GM21825 (cell line): ENCODE data around the gene DNAJC15.
A peak's percentile ranks its signal among the peaks of the same experiment; 100 is the strongest.
"Not testable (repeated sequence)": the region's sequence is repeated elsewhere in the genome, so short reads cannot be mapped to it uniquely, and the experiment has no call there.

Experiments used
- ATAC-seq: cut with Tn5 transposase; IDR thresholded peaks from one replicate; pipeline ENCODE4 v1.9.1; 2021; ENCODE audit warnings: mild to moderate bottlenecking, moderate library complexity; ENCODE audit not compliant: unreplicated experiment

Gene DNAJC15

DNA sequence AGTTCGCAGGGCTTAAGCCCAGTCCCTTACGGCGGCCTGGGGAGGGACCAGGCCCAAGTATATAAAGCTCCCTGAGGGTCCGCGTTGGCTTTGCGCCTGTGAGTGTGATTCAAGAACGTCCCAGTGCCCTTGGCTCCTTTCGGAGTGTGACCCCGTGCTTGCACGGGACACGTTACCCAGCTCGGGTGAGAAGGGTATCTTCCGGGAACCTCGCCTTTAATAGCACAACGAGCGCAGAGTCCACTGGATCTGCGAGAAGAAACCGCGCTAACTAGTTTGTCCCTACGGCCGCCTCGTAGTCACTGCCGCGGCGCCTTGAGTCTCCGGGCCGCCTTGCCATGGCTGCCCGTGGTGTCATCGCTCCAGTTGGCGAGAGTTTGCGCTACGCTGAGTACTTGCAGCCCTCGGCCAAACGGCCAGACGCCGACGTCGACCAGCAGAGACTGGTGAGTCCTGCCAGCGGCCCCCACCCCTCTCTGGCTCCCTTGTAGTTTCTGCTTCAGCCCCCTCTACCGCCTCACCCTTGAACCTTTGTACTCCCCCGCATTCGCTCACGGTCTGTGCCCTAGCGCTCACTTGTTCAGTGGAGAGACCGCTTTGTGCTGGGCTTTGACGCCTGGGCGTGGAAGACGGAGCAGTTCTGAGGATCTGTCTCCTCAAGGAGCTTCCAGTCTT lies at the start of gene DNAJC15:
Gene DNAJC15 (plus strand): TSS at position 298 of the 675 bp plus-strand sequence. CDS start 41 bp downstream, at position 339.
- ATAC-seq: peak; percentile 85

DNA sequence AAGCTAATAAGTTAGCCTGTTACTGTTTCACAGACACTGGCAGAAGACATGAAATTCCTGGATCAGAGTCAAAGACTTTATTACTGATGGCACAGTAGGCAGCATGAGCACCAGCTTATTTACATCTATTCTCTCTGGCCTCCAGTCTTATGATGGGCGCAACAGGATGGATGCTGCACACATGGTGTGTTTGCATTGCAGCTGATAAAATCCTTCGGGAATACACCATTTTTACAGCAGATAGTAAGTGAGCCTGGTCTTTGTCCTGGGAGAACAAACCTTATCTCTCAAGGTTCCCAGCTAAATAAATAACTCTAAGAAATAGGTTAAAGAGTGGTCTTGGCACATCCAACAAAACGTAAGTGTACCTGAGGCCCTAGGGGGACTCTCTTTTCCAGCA lies 47.3 kb upstream of the DNAJC15 start:
- ATAC-seq: no peak

DNA sequence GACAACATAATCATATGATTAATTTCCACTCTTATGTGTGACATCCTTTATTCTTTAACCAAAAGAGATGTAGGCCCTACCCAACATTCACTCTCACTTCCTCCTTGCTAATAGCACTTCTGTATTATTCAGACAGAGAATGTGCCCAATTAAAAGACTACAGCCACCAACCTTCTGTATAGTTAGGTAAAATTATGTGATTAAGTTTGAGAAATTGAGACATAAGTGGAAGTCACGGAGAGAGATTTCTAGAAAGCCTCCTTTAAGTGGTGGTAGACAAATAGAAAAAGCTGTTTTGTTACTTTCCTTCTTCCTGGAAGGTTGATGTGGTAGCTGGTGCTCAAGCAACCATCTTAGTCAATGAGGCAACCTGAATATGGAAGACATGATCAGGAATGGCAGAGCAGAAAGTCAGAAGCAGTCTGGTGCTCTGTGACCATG lies 46.1 kb upstream of the DNAJC15 start:
- ATAC-seq: no peak

DNA sequence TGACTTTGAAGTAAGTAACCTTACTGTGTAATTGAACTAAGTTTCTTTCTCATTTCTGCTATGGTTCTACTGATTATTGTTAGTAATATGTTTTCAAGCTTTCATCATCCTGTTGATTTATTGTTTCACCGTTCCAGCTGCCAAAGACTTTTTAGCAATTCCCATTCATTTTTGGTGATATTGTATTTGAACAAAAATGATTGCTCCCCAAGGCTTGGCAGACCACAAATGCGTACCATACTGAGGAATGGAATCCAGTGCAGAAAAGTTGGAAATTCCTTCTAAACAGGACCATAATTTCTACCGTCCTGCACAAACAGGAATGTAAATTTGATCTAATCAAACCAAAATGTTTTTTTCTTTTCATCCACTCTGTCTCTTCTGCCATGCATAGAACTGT lies 42.1 kb upstream of the DNAJC15 start:
- ATAC-seq: no peak

DNA sequence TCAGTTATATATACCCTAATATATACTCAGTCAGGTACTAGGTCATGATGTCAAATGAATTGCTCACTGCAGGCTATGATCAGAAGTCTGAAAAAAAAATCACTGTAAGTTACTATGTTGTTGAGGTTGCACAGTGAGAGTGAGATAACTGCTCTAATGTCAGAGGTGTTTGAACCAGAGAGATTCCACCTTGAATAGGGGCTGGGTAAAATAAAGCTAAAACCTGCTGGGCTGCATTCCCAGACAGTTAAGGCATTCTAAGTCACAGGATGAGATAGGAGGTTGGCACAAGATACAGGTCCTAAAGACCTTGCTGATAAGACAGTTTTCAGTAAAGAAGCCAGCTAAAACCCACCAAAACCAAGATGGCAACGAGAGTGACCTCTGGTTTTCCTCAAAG lies 41.5 kb upstream of the DNAJC15 start:
- no peak for ATAC-seq

DNA sequence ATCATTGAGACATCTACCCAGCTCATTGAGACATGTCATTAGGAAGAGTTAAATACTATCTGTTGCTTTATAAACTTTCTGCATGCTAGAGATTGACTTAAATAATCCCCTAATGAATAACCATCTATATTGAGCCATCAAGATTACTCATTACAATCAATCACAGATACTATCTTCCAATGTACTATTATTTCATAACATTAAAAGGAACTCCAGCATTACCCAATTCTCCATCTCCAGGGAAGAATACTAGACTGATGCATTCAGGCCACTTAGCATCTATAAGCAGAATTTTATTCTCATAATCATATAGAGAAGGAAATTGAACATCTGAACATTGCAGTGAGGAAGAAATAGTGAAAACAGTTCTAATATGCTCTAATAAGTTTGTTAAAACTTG lies 39.4 kb upstream of the DNAJC15 start:
- ATAC-seq: no peak

DNA sequence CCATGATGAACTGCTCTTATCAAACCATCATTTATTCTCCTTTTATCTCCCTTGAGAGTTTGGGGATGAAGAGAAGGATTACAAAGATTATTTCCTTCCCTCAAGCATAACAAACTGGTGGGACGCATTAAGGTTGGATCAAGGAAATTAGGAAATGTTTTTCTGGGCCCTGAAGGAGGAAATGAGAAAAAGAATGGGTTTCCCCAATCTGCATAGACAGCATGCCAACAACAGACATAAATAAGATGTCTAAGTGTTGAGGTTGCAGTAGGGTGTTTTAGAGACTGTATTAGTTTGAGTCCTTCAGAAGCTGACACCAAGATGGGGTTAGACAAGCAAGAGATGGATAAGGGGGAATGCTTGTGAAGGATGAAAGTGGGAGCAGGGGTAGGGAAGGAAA lies 38.7 kb upstream of the DNAJC15 start:
- ATAC-seq: no peak

DNA sequence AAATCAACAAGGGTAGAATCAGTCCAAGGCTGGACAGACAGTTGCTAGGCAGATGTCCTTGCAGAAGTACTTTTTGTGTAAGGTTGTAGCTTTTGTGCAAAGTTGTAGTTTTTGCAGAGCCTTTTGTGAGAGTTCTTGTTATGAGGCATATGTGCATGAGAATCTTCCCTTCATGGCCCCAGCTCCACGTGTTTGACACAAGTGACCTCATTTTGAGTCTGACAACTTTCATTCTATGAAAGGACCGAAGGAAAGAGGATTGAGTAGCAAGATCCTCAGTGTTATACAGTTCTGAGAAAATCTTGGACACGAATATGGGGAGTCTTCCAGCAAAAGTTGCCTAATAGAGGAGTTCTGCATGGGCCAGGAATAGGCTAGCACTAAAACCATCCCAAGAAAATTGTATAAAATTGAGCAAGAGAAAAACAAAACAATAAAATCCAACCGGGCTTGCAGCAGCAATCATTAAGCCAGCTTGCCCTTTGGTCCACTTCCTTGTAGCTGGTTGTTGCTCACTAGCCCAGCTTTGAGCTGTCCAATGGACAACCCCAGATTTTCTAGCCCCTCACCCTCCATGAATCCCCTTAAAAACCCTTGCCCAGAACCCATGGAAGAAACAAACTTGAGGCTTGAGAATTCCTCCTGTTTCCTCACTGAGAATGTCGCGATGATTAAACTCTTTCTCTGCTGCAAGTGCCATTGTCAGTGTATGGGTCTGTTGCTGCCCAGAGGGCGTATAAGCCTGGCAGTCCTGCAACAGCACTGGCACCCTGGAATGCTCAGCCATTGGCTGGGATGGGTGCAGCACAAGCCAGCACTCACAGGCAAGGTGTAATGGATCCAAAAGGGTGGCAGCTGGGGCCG lies 37.8 kb upstream of the DNAJC15 start:
- ATAC-seq: no peak

DNA sequence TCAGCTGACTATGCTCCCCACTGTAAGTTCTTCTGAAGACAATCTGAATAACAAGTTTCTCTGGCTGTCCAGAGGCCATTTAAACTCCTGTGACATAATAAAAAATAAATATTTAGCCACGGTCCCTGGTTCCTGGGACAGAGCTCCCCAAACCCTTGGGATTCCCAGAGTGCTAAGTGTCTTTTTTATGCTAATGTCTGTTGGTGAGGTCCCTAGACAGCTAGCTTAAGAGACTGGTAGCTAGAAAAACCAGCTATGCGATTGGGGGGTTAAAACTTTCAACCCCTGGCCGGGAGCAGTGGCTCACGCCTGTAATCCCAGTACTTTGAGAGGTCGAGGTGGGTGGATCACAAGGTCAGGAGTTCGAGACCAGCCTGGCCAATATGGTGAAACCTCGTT lies 37.2 kb upstream of the DNAJC15 start:
- no peak for ATAC-seq

DNA sequence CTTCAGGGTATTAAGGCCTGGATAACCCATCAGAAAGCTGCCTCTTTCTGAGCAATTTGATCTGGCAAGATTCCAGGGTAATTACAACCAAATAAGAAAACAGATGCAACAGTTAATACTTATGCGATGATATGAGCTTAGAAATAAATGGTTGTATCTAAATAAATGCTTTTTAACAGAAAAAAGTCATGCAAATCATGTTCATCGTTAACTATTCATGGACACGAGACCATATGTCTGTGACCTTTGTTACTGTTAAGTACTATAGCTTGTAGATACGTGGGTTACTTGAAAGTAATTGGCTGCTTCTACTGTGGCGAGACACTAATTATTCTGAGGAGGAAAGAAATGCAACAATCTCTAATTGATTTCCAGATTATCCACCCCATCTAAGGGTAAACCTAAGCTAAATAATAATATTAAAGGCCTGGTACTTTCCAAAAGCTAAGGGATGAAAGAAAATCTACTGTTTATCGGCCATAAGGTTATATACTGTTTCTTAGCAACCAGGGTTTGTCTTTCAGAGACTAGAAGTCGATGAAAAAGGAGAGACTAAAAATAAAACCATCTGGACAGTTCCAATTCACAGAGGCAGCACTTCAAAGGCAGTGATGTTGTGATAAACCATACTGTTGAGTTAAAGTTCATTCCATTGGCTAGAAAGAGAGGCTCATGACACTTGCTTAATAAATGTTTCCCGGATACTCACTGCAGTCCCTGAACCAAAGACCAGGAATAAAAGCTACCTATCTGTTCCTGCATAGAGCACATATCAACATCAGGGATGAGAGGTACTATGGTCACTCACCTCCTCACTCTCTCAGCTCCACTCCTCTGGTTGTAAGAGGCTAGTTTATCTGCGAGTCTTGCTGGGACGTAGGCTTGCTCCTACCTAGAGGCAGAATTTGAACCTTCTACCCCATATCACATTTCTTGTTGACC lies 32.8 kb upstream of the DNAJC15 start:
- ATAC-seq: no peak

DNA sequence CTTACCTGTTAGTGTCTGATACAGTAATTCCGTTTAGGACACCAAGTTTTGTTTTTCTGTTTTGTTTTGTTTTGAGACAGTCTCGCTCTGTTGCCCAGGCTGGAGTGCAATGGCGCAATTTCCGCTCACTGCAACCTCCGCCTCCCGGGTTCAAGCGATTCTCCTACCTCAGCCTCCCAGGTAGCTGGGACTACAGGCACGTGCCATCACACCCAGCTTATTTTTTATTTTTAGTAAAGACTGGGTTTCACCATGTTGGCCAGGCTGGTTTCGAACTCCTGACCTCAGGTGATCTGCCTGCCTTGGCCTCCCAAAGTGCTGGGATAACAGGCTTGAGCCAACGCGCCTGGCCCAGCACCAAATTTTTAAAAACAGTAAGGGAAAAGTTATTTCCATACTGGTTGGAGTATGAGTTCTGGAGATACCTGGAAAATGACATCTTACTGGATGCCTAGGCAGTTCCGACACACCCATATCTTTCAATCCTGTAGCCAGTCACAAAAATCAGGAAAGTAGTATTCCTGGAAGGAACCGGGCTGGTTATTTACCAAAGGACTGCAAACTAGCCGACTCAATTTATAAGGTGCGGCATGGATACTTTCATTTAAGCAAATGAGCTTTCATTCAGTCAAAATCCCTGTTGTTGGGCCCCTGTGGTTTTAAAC lies 32.0 kb upstream of the DNAJC15 start:
- ATAC-seq: not testable (repeated sequence)

DNA sequence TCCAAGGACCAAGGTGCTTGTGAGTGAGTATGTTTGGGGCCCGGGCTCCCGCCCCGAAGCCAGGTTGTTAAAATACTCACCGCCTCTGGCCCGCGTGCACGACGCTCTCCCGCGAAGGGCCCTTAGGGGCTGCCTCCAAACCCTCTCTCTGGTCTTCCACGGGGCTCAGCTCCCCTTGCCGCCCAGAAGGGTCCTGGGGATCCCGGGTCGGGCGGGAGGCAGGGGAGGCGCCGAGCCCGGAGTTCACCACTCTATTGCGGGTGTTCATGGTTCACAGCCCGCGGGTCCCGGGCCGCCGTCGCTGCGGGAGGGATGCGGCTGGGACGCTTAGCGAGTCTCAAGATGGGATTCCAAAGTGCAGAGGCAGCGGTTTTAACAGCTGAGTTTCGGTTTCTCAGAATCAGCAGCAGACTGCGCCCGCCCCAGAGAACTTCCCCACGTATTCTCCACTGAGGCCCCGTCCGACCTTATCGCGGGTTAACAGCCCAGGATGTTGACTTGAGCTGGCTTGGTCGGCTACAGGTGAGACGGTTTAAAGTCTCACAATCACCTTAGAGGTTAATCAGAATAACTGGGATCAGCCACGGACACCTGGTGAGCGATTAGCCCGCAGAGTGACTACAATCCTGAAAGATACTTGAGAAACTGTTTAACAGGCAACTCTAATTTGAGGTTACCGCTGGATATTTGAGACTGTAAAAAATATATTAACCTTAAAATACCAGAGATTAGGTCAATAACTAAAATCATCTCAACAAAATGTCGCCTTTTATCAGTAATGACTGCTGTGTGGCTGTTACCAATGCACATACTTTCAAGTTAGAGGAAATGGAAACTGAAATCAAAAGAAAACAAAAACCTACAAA lies 31.3 kb upstream of the DNAJC15 start, which contains the start of gene EPSTI1:
Gene EPSTI1 (minus strand): TSS at position 344 of the 866 bp plus-strand sequence. CDS start 76 bp downstream, at position 268.
- ATAC-seq: peak; percentile 70

DNA sequence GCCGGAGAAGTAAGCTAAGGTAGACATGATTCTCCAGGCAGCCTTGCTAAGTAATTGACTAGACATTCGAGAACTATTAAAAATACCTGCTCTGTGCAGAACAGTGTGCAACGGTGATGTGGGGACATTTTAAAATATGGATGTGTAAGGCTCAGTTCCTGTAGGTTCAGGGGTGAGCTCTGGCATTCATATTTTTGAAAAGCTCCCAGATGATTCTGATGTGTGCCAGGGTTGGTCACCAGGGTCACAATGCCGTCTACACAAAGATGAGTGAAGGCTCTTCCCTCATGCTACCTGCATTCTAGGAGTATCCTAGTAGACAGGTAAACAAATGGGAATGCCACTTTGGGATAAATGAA lies 30.6 kb upstream of the DNAJC15 start:
- ATAC-seq: no peak

DNA sequence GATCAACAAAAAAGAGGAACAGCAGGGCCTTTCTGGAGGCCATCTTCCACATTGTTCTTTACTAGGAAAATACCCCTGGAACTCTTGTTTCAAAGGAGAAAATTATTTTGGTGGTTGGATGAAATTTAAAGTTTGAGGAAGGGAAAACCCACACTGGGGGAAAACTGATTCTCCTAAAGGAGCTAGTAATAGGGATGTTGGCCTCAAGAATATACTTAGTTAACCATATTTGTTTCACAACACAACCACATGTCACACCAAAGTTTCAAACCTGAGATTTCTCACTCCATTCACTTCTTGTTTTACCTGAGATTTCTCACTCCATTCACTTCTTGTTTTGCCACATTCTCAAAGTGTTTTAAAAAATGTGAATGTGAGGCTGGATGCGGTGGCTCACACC lies 28.5 kb upstream of the DNAJC15 start:
- ATAC-seq: no peak

DNA sequence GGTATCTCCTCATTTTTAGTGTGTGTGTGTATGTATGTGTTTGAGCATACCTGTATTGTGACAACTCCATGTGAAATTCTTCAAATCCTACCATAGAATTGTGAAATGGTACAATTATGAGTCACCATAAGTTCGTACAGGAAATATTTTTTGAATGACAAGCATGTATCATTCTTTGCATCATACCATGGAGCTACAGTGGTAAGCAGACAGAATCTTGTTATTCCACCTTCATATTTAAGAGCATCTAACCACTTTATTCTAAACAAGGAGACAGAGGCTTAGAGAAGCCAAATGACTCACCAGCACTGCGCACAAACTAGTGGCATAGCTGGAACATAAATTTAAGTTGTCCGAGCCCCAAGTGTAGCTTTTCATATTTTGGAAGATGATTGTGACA lies 26.8 kb upstream of the DNAJC15 start:
- ATAC-seq: no peak

DNA sequence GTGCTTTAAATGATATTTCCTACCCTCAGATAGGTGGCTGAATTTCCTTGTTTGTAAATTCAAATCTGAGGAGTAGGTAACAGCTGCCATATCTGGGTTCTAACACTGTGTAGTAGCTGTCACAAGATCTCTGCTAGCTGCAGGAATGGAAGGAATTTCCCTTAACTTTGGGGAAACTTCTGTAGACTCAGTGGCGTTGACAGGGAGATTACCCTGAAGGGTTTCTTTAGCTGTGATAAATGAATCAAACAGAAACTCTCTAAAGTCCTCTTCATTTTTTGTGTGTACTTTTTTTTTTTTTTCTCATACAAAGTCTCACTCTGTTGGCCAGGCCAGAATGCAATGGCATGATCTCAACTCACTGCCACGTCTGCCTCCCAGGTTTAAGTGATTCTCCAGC lies 26.0 kb upstream of the DNAJC15 start:
- no peak for ATAC-seq

DNA sequence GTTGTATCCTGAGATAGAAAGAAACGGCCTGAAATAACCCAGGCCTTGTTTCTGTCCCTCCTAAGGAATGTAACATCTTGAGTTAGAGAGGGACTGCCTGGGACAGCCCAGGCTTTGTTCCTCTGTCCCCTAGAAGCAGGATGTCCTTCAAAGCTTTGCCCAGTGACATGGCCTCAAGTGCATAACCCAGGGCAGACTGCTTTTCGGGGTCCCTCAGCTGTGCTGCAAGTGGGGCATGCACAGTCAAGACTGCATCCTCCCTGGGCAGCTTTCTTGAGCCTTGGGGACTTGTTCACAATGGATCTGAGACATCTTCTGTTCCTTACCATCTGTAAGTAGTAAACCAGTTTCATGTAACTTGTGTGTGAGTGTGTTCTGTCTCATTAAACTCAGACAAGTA lies 23.9 kb upstream of the DNAJC15 start:
- no peak for ATAC-seq

DNA sequence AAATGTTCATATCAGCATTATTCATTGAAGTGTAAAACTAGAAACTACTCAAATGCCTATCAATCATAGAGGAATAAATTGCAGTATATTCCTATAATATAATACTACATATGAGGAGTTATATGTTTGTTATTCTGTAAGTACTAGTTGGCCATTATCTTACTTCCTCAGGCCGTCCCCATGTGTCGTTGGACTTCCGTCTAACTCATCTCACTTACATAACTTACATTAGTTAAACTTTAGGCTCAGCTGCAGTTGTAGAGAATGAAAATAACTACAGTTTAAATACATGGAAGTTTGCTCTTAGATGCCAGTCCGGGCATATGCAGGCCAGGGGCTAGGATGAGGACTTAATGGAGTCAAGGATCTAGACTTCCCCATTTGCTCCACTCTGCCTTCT lies 22.7 kb upstream of the DNAJC15 start:
- no peak for ATAC-seq

DNA sequence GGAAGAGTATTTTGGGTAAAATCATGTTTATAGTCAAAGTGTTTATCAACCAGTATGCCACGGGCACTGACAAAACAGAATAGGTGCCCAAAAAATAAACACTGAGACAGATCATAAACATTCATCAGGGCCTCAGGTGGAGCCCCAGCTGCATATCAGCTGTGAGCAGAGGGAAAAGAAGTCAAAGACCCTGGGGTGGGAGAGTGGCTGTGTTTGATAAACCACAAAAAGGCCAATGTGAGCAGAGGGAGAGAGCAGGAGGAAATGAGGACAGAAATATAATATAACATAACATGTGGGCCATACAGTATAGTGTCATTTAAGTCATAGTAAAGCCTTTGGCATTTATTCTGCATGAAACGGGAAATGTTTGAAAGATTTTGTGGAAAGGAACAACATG lies 21.4 kb upstream of the DNAJC15 start:
- ATAC-seq: no peak

DNA sequence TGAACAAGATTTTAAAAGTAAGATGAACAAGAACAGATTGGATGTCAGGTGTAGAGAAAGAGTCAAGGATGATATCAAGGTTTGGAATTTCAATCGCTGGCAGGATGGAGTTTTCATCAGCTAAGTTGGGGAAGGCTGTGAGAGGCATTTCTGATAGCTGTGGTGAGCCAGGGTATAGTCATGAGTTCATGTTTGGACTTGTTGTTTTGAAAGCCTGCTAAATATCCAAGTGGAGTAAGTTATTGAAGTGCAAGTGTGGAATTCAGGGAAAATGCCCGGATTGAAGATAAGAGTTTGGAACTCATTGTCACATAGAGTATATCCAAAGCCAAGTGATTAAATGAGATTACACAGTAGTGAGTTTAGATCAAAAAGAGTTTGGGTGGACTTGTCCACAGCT lies 20.4 kb upstream of the DNAJC15 start:
- no peak for ATAC-seq
